Measurements from ENCODE around the gene TFAP2C.

TFAP2C gene

GRCh38 chr20:56628873-56629463 is at the start of gene TFAP2C:
TFAP2C (plus strand) TSS chr20:56629306; CDS start chr20:56629545, 239 bp downstream.
- DNase-seq, result peak; percentile 89

GRCh38 chr20:56580226-56580625 is 48.9 kb upstream of the TFAP2C start:
- no peak for DNase-seq

GRCh38 chr20:56581701-56582100 is 47.4 kb upstream of the TFAP2C start:
- no peak for DNase-seq

- DNase-seq, result no peak
These were observed 46.6 kb upstream of the TFAP2C start for GRCh38 chr20:56582542-56582941.

GRCh38 chr20:56584916-56585315 is 44.2 kb upstream of the TFAP2C start:
- DNase-seq, result no peak

- DNase-seq, result no peak
These were observed 41.6 kb upstream of the TFAP2C start for GRCh38 chr20:56587307-56588041.

- DNase-seq, result no peak
These were observed 40.1 kb upstream of the TFAP2C start for GRCh38 chr20:56588996-56589395.

GRCh38 chr20:56589633-56590032 is 39.5 kb upstream of the TFAP2C start:
- DNase-seq, result no peak

- no peak for DNase-seq
These were observed 38.2 kb upstream of the TFAP2C start for GRCh38 chr20:56590888-56591287.

GRCh38 chr20:56592211-56592610 is 36.9 kb upstream of the TFAP2C start:
- DNase-seq, result no peak

- DNase-seq, result no peak
These were observed 36.3 kb upstream of the TFAP2C start for GRCh38 chr20:56592817-56593216.

- DNase-seq, result no peak
These were observed 33.2 kb upstream of the TFAP2C start for GRCh38 chr20:56595746-56596475.

- DNase-seq, result no peak
These were observed 27.9 kb upstream of the TFAP2C start for GRCh38 chr20:56601166-56601565.

GRCh38 chr20:56604673-56605072 is 24.4 kb upstream of the TFAP2C start:
- no peak for DNase-seq

GRCh38 chr20:56605261-56605996 is 23.7 kb upstream of the TFAP2C start:
- DNase-seq, result no peak

- DNase-seq, result no peak
These were observed 22.7 kb upstream of the TFAP2C start for GRCh38 chr20:56606174-56606945.

GRCh38 chr20:56607061-56607704 is 21.9 kb upstream of the TFAP2C start:
- DNase-seq, result no peak

GRCh38 chr20:56608376-56608775 is 20.7 kb upstream of the TFAP2C start:
- no peak for DNase-seq

- DNase-seq, result no peak
These were observed 19.8 kb upstream of the TFAP2C start for GRCh38 chr20:56609321-56609720.

- DNase-seq, result no peak
These were observed 19.0 kb upstream of the TFAP2C start for GRCh38 chr20:56610098-56610497.

- no peak for DNase-seq
These were observed 14.9 kb upstream of the TFAP2C start for GRCh38 chr20:56614196-56614595.

GRCh38 chr20:56616716-56617115 is 12.4 kb upstream of the TFAP2C start:
- no peak for DNase-seq
